Measurements from ENCODE around the gene EIF2B2.
"Not testable (repeated sequence)": the region's sequence is repeated elsewhere in the genome, so short reads cannot be mapped to it uniquely, and the experiment has no call there.

EIF2B2 gene

DNA sequence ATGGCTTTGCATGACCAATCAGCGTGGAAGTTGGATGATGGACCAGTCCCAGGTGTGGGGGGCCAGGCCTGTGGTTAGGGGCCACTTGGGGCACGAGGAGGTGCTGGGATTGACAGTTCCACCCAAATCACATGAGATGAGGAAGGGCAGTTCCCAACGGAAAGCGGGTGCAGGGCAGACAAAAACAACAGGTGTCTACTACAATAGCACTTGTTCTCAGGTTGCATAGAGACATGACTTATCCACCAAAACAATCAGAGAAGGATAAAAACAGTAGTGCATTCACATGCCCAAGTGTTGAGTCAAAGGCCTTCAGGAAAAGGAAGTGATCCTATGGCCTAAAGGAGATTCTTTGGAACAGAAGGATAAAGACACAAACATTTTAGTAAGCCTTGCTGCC lies 14.6 kb upstream of the EIF2B2 start:
- TF ChIP-seq, protein P1, sequence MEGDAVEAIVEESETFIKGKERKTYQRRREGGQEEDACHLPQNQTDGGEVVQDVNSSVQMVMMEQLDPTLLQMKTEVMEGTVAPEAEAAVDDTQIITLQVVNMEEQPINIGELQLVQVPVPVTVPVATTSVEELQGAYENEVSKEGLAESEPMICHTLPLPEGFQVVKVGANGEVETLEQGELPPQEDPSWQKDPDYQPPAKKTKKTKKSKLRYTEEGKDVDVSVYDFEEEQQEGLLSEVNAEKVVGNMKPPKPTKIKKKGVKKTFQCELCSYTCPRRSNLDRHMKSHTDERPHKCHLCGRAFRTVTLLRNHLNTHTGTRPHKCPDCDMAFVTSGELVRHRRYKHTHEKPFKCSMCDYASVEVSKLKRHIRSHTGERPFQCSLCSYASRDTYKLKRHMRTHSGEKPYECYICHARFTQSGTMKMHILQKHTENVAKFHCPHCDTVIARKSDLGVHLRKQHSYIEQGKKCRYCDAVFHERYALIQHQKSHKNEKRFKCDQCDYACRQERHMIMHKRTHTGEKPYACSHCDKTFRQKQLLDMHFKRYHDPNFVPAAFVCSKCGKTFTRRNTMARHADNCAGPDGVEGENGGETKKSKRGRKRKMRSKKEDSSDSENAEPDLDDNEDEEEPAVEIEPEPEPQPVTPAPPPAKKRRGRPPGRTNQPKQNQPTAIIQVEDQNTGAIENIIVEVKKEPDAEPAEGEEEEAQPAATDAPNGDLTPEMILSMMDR (IDR thresholded peaks at IDR 0.05) = no peak
- Mint-ChIP-seq H3K27ac (no peak overlapping the region), H3K36me3 (ENCODE audit: low read depth) (no peaks in the 10 kb centered on the region), H3K4me1 (peaks cover 38% of the 10 kb centered on the region), H3K27me3 (ENCODE audit: low read depth, poor library complexity) (peaks cover 14% of the 10 kb centered on the region), H3K9me3 (no peaks in the 10 kb centered on the region), H3K4me3 (no peak overlapping the region)
- no peak for DNase-seq

DNA sequence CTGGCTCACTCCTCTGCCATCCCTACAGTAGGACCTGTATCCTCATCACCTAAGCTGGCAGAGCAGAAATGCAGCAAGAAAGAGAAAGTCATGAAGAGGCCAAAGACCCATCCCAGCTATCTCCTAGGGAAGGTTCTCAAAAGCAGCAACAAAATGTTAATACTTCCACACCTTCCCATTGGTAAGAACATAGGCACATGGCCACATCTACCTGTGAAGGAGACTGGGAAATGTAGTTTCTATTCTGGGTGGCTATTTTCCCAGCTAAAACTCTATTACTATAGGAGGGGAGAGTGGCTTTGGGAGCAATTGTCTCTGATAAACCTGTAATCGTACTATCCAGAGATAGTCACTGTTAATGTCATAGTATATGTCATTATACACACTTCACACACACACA lies 13.7 kb upstream of the EIF2B2 start:
- no peak overlapping the region for H3K4me3 Mint-ChIP-seq
- H3K4me1 Mint-ChIP-seq = peaks cover 32% of the 10 kb centered on the region
- DNase-seq = no peak
- H3K9me3 Mint-ChIP-seq = peaks cover 4% of the 10 kb centered on the region
- no peak overlapping the region for H3K27ac Mint-ChIP-seq
- H3K36me3 Mint-ChIP-seq (ENCODE audit: low read depth) = no peaks in the 10 kb centered on the region
- peaks cover 10% of the 10 kb centered on the region for H3K27me3 Mint-ChIP-seq (ENCODE audit: low read depth, poor library complexity)
- TF ChIP-seq, protein P1 (IDR thresholded peaks at IDR 0.05) = no peak

DNA sequence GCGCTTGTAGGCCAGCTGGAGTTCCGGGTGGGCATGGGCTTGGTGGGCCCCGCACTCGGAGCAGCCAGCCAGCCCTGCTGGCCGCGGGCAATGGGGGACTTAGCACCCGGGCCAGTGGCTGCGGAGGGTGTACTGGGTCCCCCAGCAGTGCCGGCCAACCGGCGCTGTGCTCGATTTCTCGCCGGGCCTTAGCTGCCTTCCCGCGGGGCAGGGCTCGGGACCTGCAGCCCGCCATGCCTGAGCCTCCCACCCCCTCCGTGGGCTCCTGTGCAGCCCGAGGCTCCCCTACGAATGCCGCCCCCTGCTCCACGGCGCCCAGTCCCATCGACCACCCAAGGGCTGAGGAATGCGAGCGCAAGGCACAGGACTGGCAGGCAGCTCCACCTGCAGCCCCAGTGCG lies 8.5 kb upstream of the EIF2B2 start:
- H3K27me3 Mint-ChIP-seq (ENCODE audit: low read depth, poor library complexity) = not testable (repeated sequence)

GRCh38 chr14:74995781-74996180 lies 6.9 kb upstream of the EIF2B2 start:
- Mint-ChIP-seq H3K9me3 (peaks cover 14% of the 10 kb centered on the region), H3K27me3 (ENCODE audit: low read depth, poor library complexity) (peaks cover 14% of the 10 kb centered on the region)
- not testable (repeated sequence) for H3K27ac Mint-ChIP-seq; H3K36me3 Mint-ChIP-seq (ENCODE audit: low read depth); DNase-seq; H3K4me1 Mint-ChIP-seq; H3K4me3 Mint-ChIP-seq

More for the DNA sequence above, 8.5 kb upstream of the EIF2B2 start:
- H3K9me3 Mint-ChIP-seq = peaks cover 12% of the 10 kb centered on the region
- not testable (repeated sequence) for DNase-seq; H3K36me3 Mint-ChIP-seq (ENCODE audit: low read depth); H3K4me3 Mint-ChIP-seq; H3K4me1 Mint-ChIP-seq; H3K27ac Mint-ChIP-seq

GRCh38 chr14:75001261-75001660 lies 1.5 kb upstream of the EIF2B2 start:
- Mint-ChIP-seq H3K27ac (no peak overlapping the region), H3K4me3 (no peak overlapping the region), H3K4me1 (peaks cover 35% of the 10 kb centered on the region), H3K27me3 (ENCODE audit: low read depth, poor library complexity) (peaks cover 14% of the 10 kb centered on the region), H3K36me3 (ENCODE audit: low read depth) (peaks cover 16% of the 10 kb centered on the region), H3K9me3 (peaks cover 19% of the 10 kb centered on the region)
- no peak for DNase-seq
- TF ChIP-seq, protein P1 (IDR thresholded peaks at IDR 0.05) = no peak

DNA sequence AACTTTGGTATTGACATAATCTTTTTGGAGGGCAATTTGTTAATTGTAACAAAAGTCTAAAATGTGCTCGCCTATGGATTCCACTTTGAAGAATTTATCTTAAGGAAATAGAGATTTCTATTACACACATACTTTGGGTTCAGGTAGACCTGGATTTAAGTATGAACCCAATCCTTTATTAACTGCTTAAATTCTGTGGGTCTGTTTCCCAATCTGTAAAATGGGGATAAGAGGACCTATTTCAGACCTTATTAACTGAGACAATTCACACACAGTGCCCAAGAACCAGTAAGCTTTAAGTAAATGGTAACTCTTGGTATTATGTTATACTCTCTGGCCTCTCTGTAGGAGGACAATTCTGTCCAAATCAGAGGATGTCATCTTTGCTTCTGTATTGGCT lies 822 bp upstream of the EIF2B2 start:
- Mint-ChIP-seq H3K27me3 (ENCODE audit: low read depth, poor library complexity) (peaks cover 13% of the 10 kb centered on the region), H3K4me1 (peaks cover 35% of the 10 kb centered on the region), H3K4me3 (peak overlapping the region; percentile 99), H3K27ac (peak overlapping the region; percentile 94), H3K9me3 (peaks cover 19% of the 10 kb centered on the region), H3K36me3 (ENCODE audit: low read depth) (peaks cover 22% of the 10 kb centered on the region)
- no peak for DNase-seq
- TF ChIP-seq, protein P1 (IDR thresholded peaks at IDR 0.05) = no peak

DNA sequence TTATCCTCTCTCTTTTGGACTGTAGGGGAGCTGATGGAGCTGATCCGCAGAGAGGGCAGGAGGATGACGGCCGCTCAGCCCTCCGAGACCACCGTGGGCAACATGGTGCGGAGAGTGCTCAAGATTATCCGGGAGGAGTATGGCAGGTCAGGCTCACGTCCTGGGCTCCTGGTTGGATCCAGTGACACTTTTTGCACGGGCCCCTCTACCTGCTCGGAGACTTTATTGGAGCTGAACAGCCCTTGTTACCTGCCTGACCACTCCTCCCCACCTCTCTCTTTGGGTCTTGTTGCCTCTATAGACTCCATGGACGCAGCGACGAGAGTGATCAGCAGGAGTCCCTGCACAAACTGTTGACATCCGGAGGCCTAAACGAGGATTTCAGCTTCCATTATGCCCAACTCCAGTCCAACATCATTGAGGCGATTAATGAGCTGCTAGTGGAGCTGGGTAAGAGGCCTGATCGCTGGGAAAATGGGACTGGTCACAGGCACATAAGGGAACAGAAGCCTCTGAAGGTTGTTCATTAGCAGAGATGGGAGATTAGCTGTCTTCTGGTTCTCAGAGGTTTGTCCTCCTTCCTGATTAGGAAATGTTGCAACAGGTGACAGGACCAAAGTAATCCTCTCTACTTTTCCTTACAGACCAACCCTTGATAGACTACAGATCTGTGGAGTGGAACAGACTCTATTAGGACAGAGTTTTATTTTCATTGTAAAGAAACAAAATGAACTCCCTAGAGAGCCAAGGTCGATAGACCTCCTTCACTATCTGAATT lies 718 bp downstream of the EIF2B2 start:
- peak overlapping the region; percentile 99 for H3K4me3 Mint-ChIP-seq
- peaks cover 19% of the 10 kb centered on the region for H3K9me3 Mint-ChIP-seq
- H3K36me3 Mint-ChIP-seq (ENCODE audit: low read depth) = peaks cover 38% of the 10 kb centered on the region
- peaks cover 35% of the 10 kb centered on the region for H3K4me1 Mint-ChIP-seq
- TF ChIP-seq, protein P1 (IDR thresholded peaks at IDR 0.05) = no peak
- H3K27ac Mint-ChIP-seq = peak overlapping the region; percentile 83
- peaks cover 8% of the 10 kb centered on the region for H3K27me3 Mint-ChIP-seq (ENCODE audit: low read depth, poor library complexity)
- peak; percentile 8 for DNase-seq

All from nephron progenitor cell (in vitro differentiated cells).